ENCODE data around the gene RGL2.
"Not testable (repeated sequence)": the region's sequence is repeated elsewhere in the genome, so short reads cannot be mapped to it uniquely, and the experiment has no call there.

The RGL2 gene

GRCh38 chr6:33298773-33299236 lies at the start of gene RGL2:
Gene RGL2 (minus strand): TSS chr6:33298942. CDS start chr6:33298610, 332 bp downstream.
- peak; percentile 44 for DNase-seq

DNA sequence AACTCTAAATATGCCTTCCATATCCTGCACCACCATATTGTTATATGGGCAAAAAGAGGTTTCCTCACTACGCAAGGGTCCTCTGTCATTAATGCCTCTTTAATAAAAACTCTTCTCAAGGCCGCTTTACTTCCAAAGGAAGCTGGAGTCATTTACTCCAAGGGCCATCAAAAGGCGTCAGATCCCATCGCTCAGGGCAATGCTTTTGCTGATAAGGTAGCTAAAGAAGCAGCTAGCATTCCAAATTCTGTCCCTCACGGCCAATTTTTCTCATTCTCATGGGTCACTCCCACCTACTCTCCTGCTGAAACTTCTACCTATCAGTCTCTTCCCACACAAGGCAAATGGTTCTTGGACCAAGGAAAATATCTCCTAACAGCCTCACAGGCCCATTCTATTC lies 49.1 kb upstream of the RGL2 start:
- no peak for DNase-seq

DNA sequence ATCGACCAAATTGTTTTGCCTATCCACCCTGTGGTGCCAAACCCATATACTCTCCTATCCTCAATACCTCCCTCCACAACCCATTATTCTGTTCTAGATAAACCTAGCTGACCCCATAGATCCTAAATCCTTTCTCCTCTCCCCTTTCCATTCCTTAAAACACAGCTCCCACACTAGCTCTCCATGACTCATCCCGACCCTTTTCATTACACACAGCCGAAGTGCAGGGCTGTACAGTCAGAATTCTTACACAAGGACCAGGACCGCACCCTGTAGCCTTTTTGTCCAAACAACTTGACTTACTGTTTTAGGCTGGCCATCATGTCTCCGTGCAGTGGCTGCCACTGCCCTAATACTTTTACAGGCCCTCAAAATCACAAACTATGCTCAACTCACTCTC lies 48.2 kb upstream of the RGL2 start:
- DNase-seq = not testable (repeated sequence)

DNA sequence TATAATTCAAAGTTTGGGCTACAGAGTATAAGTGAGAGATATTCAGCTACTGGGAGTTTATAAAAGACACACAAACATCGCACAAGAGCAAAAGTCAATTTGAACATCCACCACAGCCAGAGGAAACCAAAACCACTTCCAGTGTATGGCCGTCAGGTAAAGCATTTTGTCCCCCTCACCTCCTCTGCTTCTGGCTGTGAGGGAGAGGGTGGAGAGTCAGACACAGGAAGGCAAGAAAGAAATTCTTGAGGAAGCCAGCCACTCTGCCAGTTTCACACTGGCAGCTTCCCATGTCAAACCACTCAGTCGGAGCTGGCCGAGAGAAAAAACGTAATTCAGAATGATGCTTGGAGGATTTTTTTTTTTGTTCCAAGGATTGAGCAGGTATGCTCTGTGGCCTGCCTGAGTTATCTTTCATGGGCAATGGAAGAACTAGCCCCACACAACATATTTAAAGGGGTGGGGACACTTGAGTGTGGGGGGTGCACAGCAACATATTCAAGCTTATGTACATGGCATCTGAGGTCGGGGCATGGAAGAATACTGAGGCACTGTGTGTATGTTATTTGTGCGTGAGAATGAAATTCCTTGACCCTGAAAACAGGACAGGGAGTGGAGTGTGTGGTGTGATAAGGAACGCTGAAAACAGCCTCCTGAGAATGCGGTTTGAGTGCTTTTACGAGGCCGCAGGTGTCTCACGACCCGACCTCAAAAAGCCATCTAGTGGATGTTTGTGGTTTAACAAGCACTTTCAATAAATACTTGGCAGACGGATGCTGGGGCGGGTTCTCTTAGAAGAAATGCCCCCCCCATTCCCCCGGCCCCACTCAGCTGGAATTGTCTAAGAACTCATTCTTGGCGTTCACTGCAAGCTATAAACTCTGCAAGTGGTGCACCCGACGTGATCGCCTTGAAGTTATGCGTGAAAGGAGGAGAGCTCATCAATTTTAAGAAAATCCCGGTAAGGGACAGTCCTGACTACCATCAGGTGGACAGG lies 46.3 kb upstream of the RGL2 start:
- peak; percentile 94 for DNase-seq

DNA sequence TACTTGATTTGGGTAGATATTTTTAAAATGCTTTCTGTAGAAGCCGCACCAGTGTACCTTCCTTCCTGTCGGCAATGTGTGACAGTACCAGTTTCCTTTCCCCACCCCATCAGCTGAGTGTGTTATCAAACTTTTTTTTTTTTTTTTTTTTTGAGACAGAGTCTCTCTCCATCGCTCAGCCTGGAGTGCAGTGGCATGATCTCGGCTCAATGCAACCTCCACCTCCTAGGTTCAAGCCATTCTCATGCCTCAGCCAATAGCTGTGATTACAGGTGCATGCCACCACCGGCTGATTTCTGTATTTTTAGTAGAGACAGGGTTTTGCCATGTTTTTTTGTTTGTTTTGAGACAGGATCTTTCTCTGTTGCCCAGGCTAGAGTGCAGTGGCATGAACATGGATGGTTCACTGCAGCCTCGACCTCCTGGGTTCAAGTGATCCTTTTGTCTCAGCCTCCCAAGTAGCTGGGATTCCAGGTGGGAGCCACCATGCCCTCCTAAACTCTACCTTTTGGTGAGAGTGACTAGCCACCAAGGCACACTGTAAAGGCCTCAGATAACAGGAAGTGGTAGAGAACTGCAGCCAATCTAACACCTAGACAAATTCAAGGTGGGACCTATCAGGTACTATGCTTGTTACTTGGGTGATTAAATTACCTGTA lies 45.3 kb upstream of the RGL2 start:
- DNase-seq = no peak

DNA sequence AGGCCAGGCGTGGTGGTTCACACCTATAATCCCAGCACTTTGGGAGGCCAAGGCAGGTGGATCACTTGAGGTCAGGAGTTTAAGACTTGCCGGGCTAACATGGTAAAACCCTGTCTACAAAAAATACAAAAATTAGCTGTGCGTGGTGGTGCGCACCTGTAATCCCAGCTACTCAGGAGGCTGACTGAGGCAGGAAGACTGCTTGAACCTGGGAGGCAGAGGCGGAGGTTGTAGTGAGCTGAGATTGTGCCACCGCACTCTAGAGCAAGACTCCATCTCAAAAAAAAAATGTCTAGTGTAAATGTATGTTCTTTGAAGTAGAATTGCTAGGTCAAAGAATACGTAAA lies 44.8 kb upstream of the RGL2 start:
- not testable (repeated sequence) for DNase-seq

- DNase-seq = no peak
Observed at GRCh38 chr6:33339193-33339592, 40.5 kb upstream of the RGL2 start.

DNA sequence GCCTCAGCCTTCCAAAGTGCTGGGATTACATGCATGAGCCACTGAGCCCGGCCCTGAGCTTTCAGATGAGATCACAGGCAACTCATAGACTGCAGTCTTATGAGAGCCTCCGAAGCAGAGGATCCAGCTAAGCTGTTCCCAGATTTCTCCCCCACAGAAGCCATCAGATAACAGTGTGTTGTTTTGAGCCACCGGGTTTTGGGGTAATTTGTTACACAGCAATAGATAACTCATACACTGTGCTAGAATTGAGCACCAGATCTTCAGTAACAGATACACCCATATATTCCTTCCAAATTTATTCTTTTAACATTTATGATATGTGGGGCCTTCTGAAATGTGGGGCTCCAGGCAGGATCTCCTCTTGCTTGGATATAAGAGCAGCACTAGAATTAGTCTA lies 37.8 kb upstream of the RGL2 start:
- DNase-seq = no peak

GRCh38 chr6:33335916-33336315 lies 37.2 kb upstream of the RGL2 start:
- DNase-seq = no peak

DNA sequence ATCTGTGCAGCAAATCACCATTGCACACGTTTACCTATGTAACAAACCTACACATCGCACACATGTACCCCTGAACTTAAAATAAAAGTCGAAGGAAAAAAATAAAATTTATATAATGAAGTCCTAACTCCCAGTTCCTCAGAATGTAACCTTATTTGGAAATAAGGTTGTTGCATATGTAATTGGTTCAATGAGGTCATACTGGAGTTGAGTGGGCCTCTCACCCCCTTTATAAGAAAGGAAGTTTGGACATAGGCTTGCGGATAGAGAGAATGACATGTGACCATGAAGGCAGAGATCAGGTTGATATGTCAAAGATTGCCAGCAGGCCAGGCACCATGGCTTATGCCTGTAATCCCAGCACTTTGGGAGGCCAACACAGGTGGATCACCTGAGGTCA lies 34.9 kb upstream of the RGL2 start:
- DNase-seq = no peak

GRCh38 chr6:33330736-33331135 lies 32.0 kb upstream of the RGL2 start:
- DNase-seq = no peak

DNA sequence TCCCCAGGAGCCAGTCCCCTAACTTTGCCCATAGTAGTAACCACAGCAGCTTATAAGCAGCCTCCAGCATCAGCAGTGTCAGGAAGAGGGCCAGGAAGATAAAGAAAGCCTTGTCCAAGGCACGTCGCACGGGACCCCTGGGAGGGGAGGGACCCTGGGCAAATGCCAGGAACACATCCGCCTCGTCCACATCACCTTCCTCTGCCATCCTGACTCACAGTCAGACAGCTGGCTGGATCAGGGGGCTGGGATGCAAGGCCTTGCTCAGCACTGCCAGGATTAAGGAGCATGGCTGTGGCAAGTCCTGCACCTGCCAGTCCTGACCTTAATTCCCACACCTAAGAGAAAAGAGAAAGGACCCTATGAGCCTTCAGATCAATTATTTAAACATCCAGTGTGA lies 30.3 kb upstream of the RGL2 start:
- no peak for DNase-seq

DNA sequence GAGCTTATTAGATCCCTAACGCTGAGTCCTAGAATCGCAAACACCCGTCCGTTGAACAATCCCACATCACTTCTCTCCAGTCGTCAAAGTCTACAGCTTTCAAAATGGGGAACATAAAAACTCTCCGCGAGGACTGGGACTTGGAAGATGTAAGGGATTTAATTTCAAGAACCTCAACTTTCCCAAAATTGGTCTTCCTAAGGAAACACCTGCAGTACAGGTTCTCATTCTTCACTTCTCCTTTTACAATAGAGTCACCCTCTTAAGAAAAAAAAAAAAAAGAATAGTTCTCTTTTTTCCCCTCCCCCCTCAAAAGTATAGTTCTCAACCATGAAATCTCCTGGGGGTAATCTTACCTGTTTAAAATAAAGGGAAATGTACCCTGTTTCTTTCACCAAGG lies 25.4 kb upstream of the RGL2 start:
- peak; percentile 61 for DNase-seq

DNA sequence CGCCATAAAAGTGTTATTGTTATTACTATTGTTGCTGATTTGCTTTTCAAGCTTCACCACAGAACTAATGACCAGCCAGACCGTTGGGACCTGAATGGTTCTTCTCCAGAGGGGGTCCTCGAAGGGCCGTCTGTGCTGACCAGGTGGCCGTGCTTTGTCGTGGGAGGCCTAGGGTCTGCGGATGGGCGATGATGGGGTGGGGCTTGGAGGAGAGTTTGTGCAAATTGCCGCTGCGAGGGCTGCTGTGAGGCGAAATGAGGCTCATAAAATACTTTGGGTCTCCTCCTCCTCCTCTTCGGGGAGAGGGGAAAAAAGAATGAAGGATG lies 24.8 kb upstream of the RGL2 start:
- no peak for DNase-seq

- DNase-seq = no peak
Observed at GRCh38 chr6:33321227-33321626, 22.5 kb upstream of the RGL2 start.

DNA sequence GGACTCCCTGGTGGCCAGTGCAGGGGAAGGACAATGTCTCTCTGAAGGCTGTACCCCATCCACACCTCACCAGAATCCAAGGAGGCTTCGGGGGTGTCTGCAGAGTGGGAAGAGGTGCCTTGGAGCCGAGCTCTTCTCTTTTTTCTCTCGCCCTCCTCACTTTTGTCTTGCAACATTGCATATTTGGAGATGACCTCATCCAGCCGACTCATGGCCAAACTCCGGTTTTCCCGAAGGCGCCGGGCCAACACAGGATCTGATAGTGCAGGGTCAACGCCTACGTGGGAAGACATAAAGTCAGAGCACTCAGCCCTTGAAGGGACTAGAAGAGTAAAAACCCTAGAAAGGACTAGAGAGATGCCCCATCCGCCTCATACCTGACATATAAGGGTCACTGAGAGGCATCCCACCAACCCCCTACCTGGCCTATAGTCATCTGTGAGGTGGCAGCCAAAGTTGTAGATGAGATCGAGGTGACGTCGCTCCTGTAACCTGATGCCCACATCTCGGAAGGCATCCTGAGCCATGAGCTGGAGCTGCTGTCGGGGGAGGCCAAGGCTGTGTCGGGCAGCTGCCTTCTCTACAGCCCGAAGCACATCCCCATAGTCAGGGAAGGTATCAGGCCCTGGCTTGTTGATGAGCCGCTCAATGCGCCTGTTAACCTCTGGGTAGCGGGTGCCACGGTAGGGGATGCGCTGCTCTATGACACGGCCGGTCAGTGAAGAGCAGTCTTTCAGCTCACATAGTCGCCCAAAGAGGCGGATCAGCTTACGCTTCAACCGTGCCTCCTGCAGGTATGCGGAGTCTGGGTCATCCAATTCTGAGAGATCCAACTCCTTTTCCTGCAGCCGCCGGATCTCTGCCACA lies 21.8 kb upstream of the RGL2 start:
- no peak for DNase-seq

DNA sequence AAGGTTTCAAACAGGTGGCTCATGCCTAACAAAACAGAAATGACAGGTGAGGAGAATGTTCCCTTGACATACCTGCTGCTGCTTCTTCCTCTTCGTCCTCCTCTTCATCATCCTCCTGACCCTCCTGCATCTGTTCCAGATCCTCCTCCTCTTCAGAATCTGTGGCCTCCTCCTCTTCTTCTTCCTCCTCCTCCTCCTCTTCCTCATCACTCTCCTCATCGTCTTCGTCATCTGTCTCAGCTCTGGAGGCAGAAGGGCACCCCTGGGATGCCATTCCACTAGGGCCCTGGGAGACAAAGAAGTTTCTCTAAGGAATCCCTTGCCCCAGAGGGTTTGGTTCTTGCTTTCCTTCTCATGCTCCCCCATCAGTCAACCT lies 21.2 kb upstream of the RGL2 start:
- DNase-seq = no peak

DNA sequence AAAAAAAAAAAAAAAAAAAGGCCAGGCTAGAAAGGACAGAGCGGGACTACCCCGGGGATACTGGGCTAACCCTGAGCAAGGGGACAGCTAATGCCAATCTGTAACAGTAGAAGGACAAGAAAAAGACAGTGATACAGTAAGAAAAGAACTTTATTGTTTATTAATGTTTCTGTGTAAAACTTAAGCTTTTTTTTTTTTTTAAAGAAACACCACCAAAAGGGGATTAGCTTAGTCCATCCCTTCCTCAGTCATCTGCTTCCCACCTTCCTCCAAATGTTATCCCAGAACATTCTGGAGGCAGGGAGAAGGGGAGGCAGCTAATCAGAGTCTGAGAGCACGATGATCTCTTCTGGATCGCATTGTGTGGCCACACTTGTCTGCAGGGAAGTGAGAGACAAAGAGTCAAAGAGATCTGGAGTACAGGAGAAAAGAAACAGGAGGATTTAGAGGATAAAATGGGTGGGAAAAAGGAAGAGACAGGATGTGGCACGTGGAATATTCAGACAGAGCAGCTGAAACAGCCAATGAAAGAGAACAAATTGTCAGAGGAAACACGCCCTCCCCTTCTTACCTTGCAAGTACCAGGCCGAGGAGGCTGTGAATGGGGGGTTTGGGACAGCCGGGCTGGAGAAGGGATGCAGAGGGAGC lies 19.8 kb upstream of the RGL2 start:
- DNase-seq = no peak

- peak; percentile 97 for DNase-seq
Observed at GRCh38 chr6:33317669-33318425, 19.1 kb upstream of the RGL2 start, which contains the start of gene ZBTB22. Gene ZBTB22 (minus strand): TSS chr6:33317744. CDS start chr6:33316916, 828 bp downstream.

- DNase-seq = no peak
Observed at GRCh38 chr6:33317419-33317668, 18.6 kb upstream of the RGL2 start.

DNA sequence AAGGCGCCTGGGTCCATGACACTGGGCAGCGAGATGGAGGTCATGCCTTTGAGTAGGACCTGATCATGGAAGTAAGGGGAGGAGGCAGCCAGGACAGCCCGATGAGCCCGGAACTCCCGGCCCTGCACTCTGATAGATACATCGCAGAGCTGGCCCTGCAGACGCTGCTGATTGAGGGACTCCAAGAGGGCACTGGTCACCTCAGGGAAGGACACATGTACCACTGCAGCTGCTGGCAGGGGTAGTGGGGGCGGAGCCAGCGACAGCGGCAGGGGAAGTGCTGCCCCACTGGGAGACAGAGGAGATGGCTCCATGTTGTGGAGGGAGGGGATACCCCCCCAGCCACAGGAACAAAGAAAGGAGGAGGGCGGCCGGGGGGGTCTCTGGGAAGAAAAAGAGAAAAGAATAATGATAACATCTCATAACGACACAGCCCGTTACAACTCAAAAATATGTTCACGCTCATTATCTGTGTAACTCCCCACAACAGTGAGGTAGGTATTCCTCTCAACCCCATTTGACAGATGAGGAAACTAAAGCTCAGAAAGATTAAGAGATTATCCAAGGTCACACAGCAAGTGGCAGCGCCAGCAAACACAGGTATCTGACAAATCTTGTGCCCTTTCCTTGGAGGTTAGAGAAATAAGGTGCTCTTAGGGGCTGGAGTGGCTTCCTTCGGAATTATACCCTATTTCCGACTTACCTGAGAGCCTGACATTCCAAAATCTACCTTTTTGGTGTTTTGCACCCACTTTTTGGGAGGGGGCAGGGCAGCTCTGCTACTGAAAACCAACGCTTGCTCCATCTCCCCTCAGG lies 18.1 kb upstream of the RGL2 start:
- DNase-seq = no peak

Measured in DMS79 treated with DMSO at 0.1 percent for 48 hours (cell line).